ENCODE measurements around the gene SKIC8. TPM values are rescaled to one million over a fixed set of nuclear protein-coding genes. Genes with fewer than 3 reads are reported as not detected.

Gene SKIC8
- total RNA-seq, 3 donors from 2014 or later (not counting 1 experiment from before 2014, with no cell fraction given), result 20.7 to 24.9 (median 21.4) TPM

DNA sequence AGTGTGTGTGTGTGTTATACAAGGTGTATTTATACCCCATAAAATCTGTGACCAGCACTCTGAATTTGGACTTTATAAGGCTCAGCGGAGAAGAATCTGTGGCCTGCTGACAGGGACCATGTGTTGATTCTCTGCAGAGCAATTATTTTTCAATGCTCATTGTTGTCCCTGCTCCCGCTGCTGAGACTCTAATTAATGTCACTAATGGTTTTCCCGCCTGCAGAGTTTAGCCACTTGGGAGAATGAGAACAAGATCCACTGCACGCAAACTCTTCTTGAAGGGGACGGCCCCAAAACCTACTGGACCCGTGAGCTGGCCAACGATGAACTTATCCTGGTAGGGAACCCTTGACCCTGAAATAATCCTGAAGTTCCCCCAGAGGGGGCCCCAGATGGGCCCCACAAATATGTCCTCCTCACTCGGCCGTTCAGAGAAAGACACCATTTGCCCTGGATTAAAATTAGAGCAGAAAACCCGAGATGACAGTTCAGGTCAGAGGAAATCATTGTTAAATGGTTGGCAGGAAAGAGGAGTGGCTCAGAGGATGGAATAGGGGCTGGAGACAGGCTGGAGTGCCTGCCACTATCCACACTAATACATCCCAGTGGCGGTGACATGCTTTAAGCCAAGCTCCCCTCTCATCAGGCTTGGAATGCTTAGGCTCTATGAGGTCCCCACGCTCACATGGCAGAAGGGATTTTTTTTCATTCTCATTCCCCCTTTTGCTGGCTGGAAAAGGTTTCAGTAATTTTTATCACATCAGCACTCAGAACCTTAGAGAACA, 44.1 kb upstream of the SKIC8 start:
- Mint-ChIP-seq H3K36me3 (no peaks in the 10 kb centered on the region), H3K27me3 (ENCODE audit: low read depth in 2 of 2) (peaks cover 19% of the 10 kb centered on the region in 2 donors), H3K9me3 (no peaks in the 10 kb centered on the region), H3K4me1 (no peaks in the 10 kb centered on the region), H3K4me3 (no peak overlapping the region), H3K27ac (no peak overlapping the region)
- ATAC-seq (no peak), DNase-seq (no peak)
- WGBS (ENCODE audit: insufficient coverage), result 87% methylated on average over 12 of the region's 12 CpGs
- Histone ChIP-seq H3K9me3 (ENCODE audit: control insufficient read depth, insufficient read depth, low read length) (no peaks in the 10 kb centered on the region), H3K27me3 (ENCODE audit: control insufficient read depth, insufficient read depth, low read length) (peaks cover 19% of the 10 kb centered on the region), H3K27ac (ENCODE audit: low read length) (no peak overlapping the region), H3K4me3 (ENCODE audit: low read length) (no peak overlapping the region), H3K4me1 (ENCODE audit: control insufficient read depth, insufficient read depth, low read length) (peaks cover 4% of the 10 kb centered on the region), H3K36me3 (ENCODE audit: control insufficient read depth, insufficient read depth, low read length) (no peaks in the 10 kb centered on the region)
- TF ChIP-seq, protein P1, sequence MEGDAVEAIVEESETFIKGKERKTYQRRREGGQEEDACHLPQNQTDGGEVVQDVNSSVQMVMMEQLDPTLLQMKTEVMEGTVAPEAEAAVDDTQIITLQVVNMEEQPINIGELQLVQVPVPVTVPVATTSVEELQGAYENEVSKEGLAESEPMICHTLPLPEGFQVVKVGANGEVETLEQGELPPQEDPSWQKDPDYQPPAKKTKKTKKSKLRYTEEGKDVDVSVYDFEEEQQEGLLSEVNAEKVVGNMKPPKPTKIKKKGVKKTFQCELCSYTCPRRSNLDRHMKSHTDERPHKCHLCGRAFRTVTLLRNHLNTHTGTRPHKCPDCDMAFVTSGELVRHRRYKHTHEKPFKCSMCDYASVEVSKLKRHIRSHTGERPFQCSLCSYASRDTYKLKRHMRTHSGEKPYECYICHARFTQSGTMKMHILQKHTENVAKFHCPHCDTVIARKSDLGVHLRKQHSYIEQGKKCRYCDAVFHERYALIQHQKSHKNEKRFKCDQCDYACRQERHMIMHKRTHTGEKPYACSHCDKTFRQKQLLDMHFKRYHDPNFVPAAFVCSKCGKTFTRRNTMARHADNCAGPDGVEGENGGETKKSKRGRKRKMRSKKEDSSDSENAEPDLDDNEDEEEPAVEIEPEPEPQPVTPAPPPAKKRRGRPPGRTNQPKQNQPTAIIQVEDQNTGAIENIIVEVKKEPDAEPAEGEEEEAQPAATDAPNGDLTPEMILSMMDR (IDR thresholded peaks at IDR 0.05), result no peak
- intact Hi-C loops (cut with micrococcal nuclease), result no loop called here

DNA sequence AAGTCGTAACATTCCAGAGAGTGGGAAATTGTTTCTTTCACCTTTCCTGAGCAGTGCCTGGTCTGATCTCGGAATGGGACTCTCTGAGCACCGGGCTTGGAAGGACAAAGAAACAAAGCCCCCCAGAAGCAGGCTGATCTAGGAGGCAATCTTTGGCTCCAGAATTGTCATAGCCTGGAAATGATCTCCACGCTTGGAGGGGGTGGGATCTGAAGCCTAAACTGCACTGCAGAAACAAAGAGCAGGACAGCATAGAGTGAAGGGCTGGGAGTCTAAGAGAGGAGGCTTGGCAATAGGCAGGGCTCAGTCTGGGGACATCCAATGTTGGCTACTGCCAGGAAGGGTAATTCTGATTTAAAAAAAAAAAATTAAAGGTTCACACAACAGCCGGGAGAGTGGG, 42.6 kb upstream of the SKIC8 start:
- peaks cover 4% of the 10 kb centered on the region for H3K4me1 ChIP-seq (ENCODE audit: control insufficient read depth, insufficient read depth, low read length)
- H3K27me3 Mint-ChIP-seq (ENCODE audit: low read depth in 2 of 2), result peaks cover 19 to 23% of the 10 kb centered on the region in 2 donors
- TF ChIP-seq, protein P1 (IDR thresholded peaks at IDR 0.05), result no peak
- no peak overlapping the region for H3K27ac Mint-ChIP-seq
- no peaks in the 10 kb centered on the region for H3K9me3 ChIP-seq (ENCODE audit: control insufficient read depth, insufficient read depth, low read length)
- ATAC-seq (no peak), DNase-seq (no peak)
- WGBS (ENCODE audit: insufficient coverage), result 68% methylated on average over 4 of the region's 5 CpGs
- no peak overlapping the region for H3K4me3 Mint-ChIP-seq
- H3K36me3 ChIP-seq (ENCODE audit: control insufficient read depth, insufficient read depth, low read length), result no peaks in the 10 kb centered on the region
- H3K27ac ChIP-seq (ENCODE audit: low read length), result no peak overlapping the region
- peaks cover 19% of the 10 kb centered on the region for H3K27me3 ChIP-seq (ENCODE audit: control insufficient read depth, insufficient read depth, low read length)
- H3K9me3 Mint-ChIP-seq, result no peaks in the 10 kb centered on the region
- no peaks in the 10 kb centered on the region for H3K36me3 Mint-ChIP-seq
- no peaks in the 10 kb centered on the region for H3K4me1 Mint-ChIP-seq
- intact Hi-C loops (cut with micrococcal nuclease), result no loop called here
- H3K4me3 ChIP-seq (ENCODE audit: low read length), result no peak overlapping the region

DNA sequence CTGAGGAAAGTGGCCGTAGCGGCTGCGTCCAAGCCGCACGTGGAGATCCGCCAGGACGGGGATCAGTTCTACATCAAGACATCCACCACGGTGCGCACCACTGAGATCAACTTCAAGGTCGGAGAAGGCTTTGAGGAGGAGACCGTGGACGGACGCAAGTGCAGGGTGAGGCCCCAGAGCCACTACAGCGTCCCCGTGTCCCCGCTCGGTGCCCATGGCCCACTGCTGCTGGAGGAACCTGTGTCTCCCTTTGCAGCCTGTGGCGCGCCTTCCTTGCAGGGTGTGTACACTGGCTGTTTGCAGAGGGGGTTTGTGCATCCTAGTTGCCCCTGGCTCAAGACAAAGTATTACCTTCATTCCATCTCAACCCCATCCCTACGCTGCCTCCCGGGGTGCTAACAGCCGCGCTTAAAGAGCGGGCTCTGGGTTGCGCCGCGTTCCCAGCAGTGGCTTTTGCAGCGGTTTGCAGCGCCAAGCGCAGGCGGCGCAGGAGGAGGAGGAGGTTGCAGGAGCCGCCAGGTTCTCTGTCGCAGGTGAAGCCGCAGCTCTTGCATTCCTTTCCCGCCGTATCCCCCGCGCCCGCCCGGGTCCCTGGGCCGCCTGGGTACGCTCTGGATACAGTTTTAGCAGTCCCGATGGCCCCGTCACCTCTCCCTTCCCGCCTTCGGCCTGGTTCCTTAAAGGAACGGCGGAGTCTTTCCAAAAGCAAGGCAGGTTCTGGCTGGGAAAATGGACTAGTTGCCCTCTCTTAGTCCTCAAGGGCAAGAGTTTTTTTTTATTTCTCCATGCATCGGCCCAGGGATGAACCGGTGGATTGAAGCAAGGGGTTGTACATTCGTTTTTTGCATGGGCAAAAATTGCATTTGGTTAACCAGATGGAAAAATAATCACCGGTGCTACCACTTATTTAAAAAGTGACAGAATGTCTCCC, 41.9 kb upstream of the SKIC8 start:
- Histone ChIP-seq H3K36me3 (ENCODE audit: control insufficient read depth, insufficient read depth, low read length) (no peaks in the 10 kb centered on the region), H3K4me1 (ENCODE audit: control insufficient read depth, insufficient read depth, low read length) (peaks cover 4% of the 10 kb centered on the region), H3K4me3 (ENCODE audit: low read length) (no peak overlapping the region), H3K9me3 (ENCODE audit: control insufficient read depth, insufficient read depth, low read length) (no peaks in the 10 kb centered on the region), H3K27me3 (ENCODE audit: control insufficient read depth, insufficient read depth, low read length) (peaks cover 19% of the 10 kb centered on the region), H3K27ac (ENCODE audit: low read length) (no peak overlapping the region)
- Mint-ChIP-seq H3K27me3 (ENCODE audit: low read depth in 2 of 2) (peaks cover 19 to 23% of the 10 kb centered on the region in 2 donors), H3K9me3 (no peaks in the 10 kb centered on the region), H3K27ac (no peak overlapping the region), H3K36me3 (no peaks in the 10 kb centered on the region), H3K4me1 (no peaks in the 10 kb centered on the region), H3K4me3 (no peak overlapping the region)
- ATAC-seq, result no peak
- 11% methylated on average over 53 of the region's 53 CpGs for WGBS (ENCODE audit: insufficient coverage)
- intact Hi-C loops (cut with micrococcal nuclease), result no loop called here
- TF ChIP-seq, protein P1 (IDR thresholded peaks at IDR 0.05), result no peak
- DNase-seq, result no peak
